ENCODE results near the gene AK8.

Gene AK8

GRCh38 chr9:132898051-132898450 lies 20.0 kb upstream of the AK8 start:
- no peak overlapping the region for H3K4me3 ChIP-seq (ENCODE audit: low read depth, low read length)
- TF ChIP-seq CTCF (IDR thresholded peaks at IDR 0.05; ENCODE audit: low read depth, low read length) = no peak
- in situ Hi-C loops (cut with HindIII; ENCODE audit: low sequenced_read_pairs) = no loop called here

GRCh38 chr9:132896906-132897305 lies 18.8 kb upstream of the AK8 start:
- in situ Hi-C loops (cut with HindIII; ENCODE audit: low sequenced_read_pairs) = no loop called here
- no peak for TF ChIP-seq CTCF (IDR thresholded peaks at IDR 0.05; ENCODE audit: low read depth, low read length)
- no peak for DNase-seq (ENCODE audit: low read depth, low spot score)

More at GRCh38 chr9:132898051-132898450, 20.0 kb upstream of the AK8 start:
- no peak for DNase-seq (ENCODE audit: low read depth, low spot score)

GRCh38 chr9:132896264-132896663 lies 18.2 kb upstream of the AK8 start:
- in situ Hi-C loops (cut with HindIII; ENCODE audit: low sequenced_read_pairs) = no loop called here
- no peak overlapping the region for H3K4me3 ChIP-seq (ENCODE audit: low read depth, low read length)
- no peak for TF ChIP-seq CTCF (IDR thresholded peaks at IDR 0.05; ENCODE audit: low read depth, low read length)

More at GRCh38 chr9:132896906-132897305, 18.8 kb upstream of the AK8 start:
- no peak overlapping the region for H3K4me3 ChIP-seq (ENCODE audit: low read depth, low read length)

GRCh38 chr9:132894862-132895835 lies 17.1 kb upstream of the AK8 start:
- H3K4me3 ChIP-seq (ENCODE audit: low read depth, low read length) = no peak overlapping the region
- in situ Hi-C loops (cut with HindIII; ENCODE audit: low sequenced_read_pairs) = no loop called here
- TF ChIP-seq CTCF (IDR thresholded peaks at IDR 0.05; ENCODE audit: low read depth, low read length) = no peak
- DNase-seq (ENCODE audit: low read depth, low spot score) = no peak

More at GRCh38 chr9:132896264-132896663, 18.2 kb upstream of the AK8 start:
- DNase-seq (ENCODE audit: low read depth, low spot score) = no peak

- TF ChIP-seq CTCF (IDR thresholded peaks at IDR 0.05; ENCODE audit: low read depth, low read length) = no peak
- no peak overlapping the region for H3K4me3 ChIP-seq (ENCODE audit: low read depth, low read length)
- in situ Hi-C loops (cut with HindIII; ENCODE audit: low sequenced_read_pairs) = no loop called here
- no peak for DNase-seq (ENCODE audit: low read depth, low spot score)
Observed at GRCh38 chr9:132894346-132894745, 16.3 kb upstream of the AK8 start.

GRCh38 chr9:132892400-132892799 lies 14.3 kb upstream of the AK8 start:
- no peak for TF ChIP-seq CTCF (IDR thresholded peaks at IDR 0.05; ENCODE audit: low read depth, low read length)
- DNase-seq (ENCODE audit: low read depth, low spot score) = no peak
- in situ Hi-C loops (cut with HindIII; ENCODE audit: low sequenced_read_pairs) = no loop called here
- no peak overlapping the region for H3K4me3 ChIP-seq (ENCODE audit: low read depth, low read length)

All from astrocyte of the spinal cord (primary cell).